Breast epithelium (tissue), 3 donors: Measurements from ENCODE around the gene KCNH5.

ENCODE experiments used
- CTCF ChIP-seq, 3 donors: fragments of 450-650 bp; IDR thresholded peaks; one replicate each; pipeline ENCODE4 v1.5.1; 2016 to 2017; ENCODE audit warnings: antibody characterized with exemption in 3 of 3, mild to moderate bottlenecking in 3 of 3, moderate library complexity in 3 of 3
- POLR2AphosphoS5 ChIP-seq, 3 donors: sonication (generic); formaldehyde crosslinking; IDR thresholded peaks; one replicate each; pipeline ENCODE4 v1.6.1; 2017; ENCODE audit warnings: antibody characterized with exemption in 3 of 3

GRCh38 chr14:62897771-62898170 is 147.5 kb downstream of the KCNH5 start:
- TF ChIP-seq POLR2AphosphoS5 (IDR thresholded peaks at IDR 0.05) (no peak), CTCF (IDR thresholded peaks at IDR 0.05) (no peak)
